Mesenchymal stem cell (in vitro differentiated cells and primary cell): ENCODE measurements around the gene IFNAR1.

Experiments used
- DNase-seq: peaks from one replicate; pipeline ENCODE4 v3.0.0-alpha.2; 2013
- H2AFZ ChIP-seq: one replicate; pipeline ENCODE4 v1.6.1; 2013; ENCODE audit warnings: low read depth, mild to moderate bottlenecking, control low read depth, inconsistent platforms, low read length, moderate library complexity
- H2AK5ac ChIP-seq: 2 replicates; pipeline ENCODE4 v1.6.1; 2013; ENCODE audit warnings: low read length, moderate library complexity, mild to moderate bottlenecking, inconsistent platforms; ENCODE audit not compliant: severe bottlenecking
- H2BK120ac ChIP-seq: one replicate; pipeline ENCODE4 v1.6.1; 2013; ENCODE audit warnings: low read depth, mild to moderate bottlenecking, inconsistent platforms, low read length, moderate library complexity
- H2BK12ac ChIP-seq, 2 experiments: one replicate each; pipeline ENCODE4 v1.6.1; 2013; ENCODE audit warnings: inconsistent platforms in 2 of 2, low read length in 2 of 2, mild to moderate bottlenecking in 2 of 2, moderate library complexity in 2 of 2, control low read depth in 1 of 2
- H2BK15ac ChIP-seq: one replicate; pipeline ENCODE4 v1.6.1; 2013; ENCODE audit warnings: mild to moderate bottlenecking, low read depth, inconsistent platforms; ENCODE audit not compliant: poor library complexity, severe bottlenecking
- H2BK5ac ChIP-seq: 2 replicates; pipeline ENCODE4 v1.6.1; 2013; ENCODE audit warnings: low read depth, mild to moderate bottlenecking, low read length, control low read depth, inconsistent platforms; ENCODE audit not compliant: poor library complexity, severe bottlenecking
- H3K14ac ChIP-seq, 2 experiments: one replicate each; pipeline ENCODE4 v1.6.1; 2013; ENCODE audit warnings: inconsistent platforms in 2 of 2, low read length in 2 of 2, control low read depth in 1 of 2, mild to moderate bottlenecking in 1 of 2, moderate library complexity in 1 of 2
- H3K18ac ChIP-seq, 2 experiments: one replicate each; pipeline ENCODE4 v1.6.1; 2013; ENCODE audit warnings: inconsistent platforms in 2 of 2, low read length in 2 of 2, control low read depth in 1 of 2, low read depth in 1 of 2, mild to moderate bottlenecking in 1 of 2
- H3K23ac ChIP-seq, 2 experiments: one replicate each; pipeline ENCODE4 v1.6.1; 2013; ENCODE audit warnings: inconsistent platforms in 2 of 2, low read length in 2 of 2, mild to moderate bottlenecking in 2 of 2, moderate library complexity in 2 of 2, control low read depth in 1 of 2
- H3K27ac ChIP-seq: 2 replicates; pipeline ENCODE4 v1.5.1; 2013; ENCODE audit warnings: mild to moderate bottlenecking, moderate library complexity, low read length, control low read depth, inconsistent platforms; ENCODE audit not compliant: poor library complexity, severe bottlenecking
- H3K27me3 ChIP-seq, 2 experiments: 2 replicates each; pipeline versions ENCODE4 v1.6.1 to v1.7.0; 2013; ENCODE audit warnings: low read length in 2 of 2, mild to moderate bottlenecking in 2 of 2, moderate library complexity in 2 of 2, control low read depth in 1 of 2, inconsistent platforms in 1 of 2; ENCODE audit not compliant: control insufficient read depth in 1 of 2, insufficient read depth in 1 of 2
- H3K36me3 ChIP-seq, 2 experiments: 2 replicates each; pipeline versions ENCODE4 v1.6.1 to v1.7.0; 2013; ENCODE audit warnings: low read length in 2 of 2, control low read depth in 1 of 2, inconsistent platforms in 1 of 2, low read depth in 1 of 2, mild to moderate bottlenecking in 1 of 2; ENCODE audit not compliant: insufficient read depth in 2 of 2, control insufficient read depth in 1 of 2
- H3K4ac ChIP-seq, 2 experiments: one replicate each; pipeline ENCODE4 v1.6.1; 2013; ENCODE audit warnings: inconsistent platforms in 2 of 2, low read length in 2 of 2, mild to moderate bottlenecking in 2 of 2, moderate library complexity in 2 of 2, control low read depth in 1 of 2, low read depth in 1 of 2
- H3K4me1 ChIP-seq: 2 replicates; pipeline ENCODE4 v1.6.1; 2013; ENCODE audit warnings: low read depth, low read length, control low read depth; ENCODE audit not compliant: control insufficient read depth, insufficient read depth
- H3K4me2 ChIP-seq: 2 replicates; pipeline ENCODE4 v1.6.1; 2013; ENCODE audit warnings: low read length, mild to moderate bottlenecking, inconsistent platforms; ENCODE audit not compliant: poor library complexity, severe bottlenecking
- H3K4me3 ChIP-seq, 2 experiments: 2 replicates each; pipeline versions ENCODE4 v1.5.1 to v1.7.0; 2013; ENCODE audit warnings: low read length in 2 of 2, mild to moderate bottlenecking in 2 of 2, control low read depth in 1 of 2, low read depth in 1 of 2; ENCODE audit not compliant: insufficient read depth in 1 of 2
- H3K79me1 ChIP-seq: replicated peaks from 2 replicates; pipeline ENCODE4 v1.6.1; 2013; ENCODE audit warnings: mild to moderate bottlenecking, control low read depth, low read length, inconsistent platforms; ENCODE audit not compliant: poor library complexity, severe bottlenecking
- H3K9ac ChIP-seq: 2 replicates; pipeline ENCODE4 v1.7.0; 2013; ENCODE audit warnings: mild to moderate bottlenecking, low read length, moderate library complexity
- H3K9me3 ChIP-seq: 2 replicates; pipeline ENCODE4 v1.7.0; 2013; ENCODE audit warnings: mild to moderate bottlenecking, low read length; ENCODE audit not compliant: control insufficient read depth
- H4K8ac ChIP-seq: one replicate; pipeline ENCODE4 v1.6.1; 2013; ENCODE audit warnings: inconsistent platforms, mild to moderate bottlenecking, low read length, moderate library complexity
- H4K91ac ChIP-seq: one replicate; pipeline ENCODE4 v1.6.1; 2013; ENCODE audit warnings: mild to moderate bottlenecking, low read length, inconsistent platforms
- WGBS: methylation state at CpG from one replicate; pipeline ENCODE4 v1.1.7; 2013; ENCODE audit warnings: mixed read lengths; 5-methylcytosine and 5-hydroxymethylcytosine counted together

The IFNAR1 gene

GRCh38 chr21:33364830-33365229 lies 40.1 kb downstream of the IFNAR1 start:
- no peak overlapping the region for H4K91ac ChIP-seq
- H3K9ac ChIP-seq: no peak overlapping the region
- DNase-seq: no peak
- H3K14ac ChIP-seq: no peak overlapping the region
- H2AK5ac ChIP-seq: no peak overlapping the region
- H3K36me3 ChIP-seq: no peaks in the 10 kb centered on the region
- no peaks in the 10 kb centered on the region for H3K79me1 ChIP-seq
- peaks cover 8% of the 10 kb centered on the region for H3K4me1 ChIP-seq
- peaks cover 31% of the 10 kb centered on the region for H3K9me3 ChIP-seq
- no peak overlapping the region for H3K4me3 ChIP-seq
- H3K4ac ChIP-seq: no peak overlapping the region
- H2BK120ac ChIP-seq: no peak overlapping the region
- no peak overlapping the region for H2BK5ac ChIP-seq
- no peak overlapping the region for H3K23ac ChIP-seq
- no peak overlapping the region for H2BK15ac ChIP-seq
- 94% methylated on average over 5 of the region's 5 CpGs for WGBS
- H3K27me3 ChIP-seq: no peaks in the 10 kb centered on the region
- no peak overlapping the region for H2BK12ac ChIP-seq
- no peak overlapping the region for H3K18ac ChIP-seq
- H3K27ac ChIP-seq: no peak overlapping the region
- H4K8ac ChIP-seq: no peak overlapping the region
- no peak overlapping the region for H3K4me2 ChIP-seq
- H2AFZ ChIP-seq: no peak overlapping the region

- no peaks in the 10 kb centered on the region for H3K79me1 ChIP-seq
Measured at GRCh38 chr21:33367309-33367973, 42.7 kb downstream of the IFNAR1 start.

GRCh38 chr21:33368124-33368523 lies 43.4 kb downstream of the IFNAR1 start:
- 68% methylated on average over 3 of the region's 4 CpGs for WGBS
- no peaks in the 10 kb centered on the region for H3K79me1 ChIP-seq
- H3K9ac ChIP-seq: no peak overlapping the region
- H4K8ac ChIP-seq: no peak overlapping the region
- H3K4ac ChIP-seq: no peak overlapping the region
- no peak overlapping the region for H3K18ac ChIP-seq
- H4K91ac ChIP-seq: no peak overlapping the region
- H3K27me3 ChIP-seq: no peaks in the 10 kb centered on the region
- H3K4me1 ChIP-seq: no peaks in the 10 kb centered on the region
- H2BK12ac ChIP-seq: no peak overlapping the region
- no peak overlapping the region for H3K4me3 ChIP-seq
- no peak for DNase-seq
- no peak overlapping the region for H3K4me2 ChIP-seq
- no peak overlapping the region for H2AFZ ChIP-seq
- no peaks in the 10 kb centered on the region for H3K36me3 ChIP-seq
- H3K14ac ChIP-seq: no peak overlapping the region
- no peak overlapping the region for H3K27ac ChIP-seq
- no peak overlapping the region for H3K23ac ChIP-seq
- no peak overlapping the region for H2AK5ac ChIP-seq
- peaks cover 40% of the 10 kb centered on the region for H3K9me3 ChIP-seq
- no peak overlapping the region for H2BK5ac ChIP-seq
- no peak overlapping the region for H2BK120ac ChIP-seq
- H2BK15ac ChIP-seq: no peak overlapping the region

More at GRCh38 chr21:33367309-33367973, 42.7 kb downstream of the IFNAR1 start:
- no peak overlapping the region for H2BK12ac ChIP-seq
- H2BK120ac ChIP-seq: no peak overlapping the region
- no peaks in the 10 kb centered on the region for H3K4me1 ChIP-seq
- H2AK5ac ChIP-seq: no peak overlapping the region
- H4K8ac ChIP-seq: no peak overlapping the region
- no peaks in the 10 kb centered on the region for H3K36me3 ChIP-seq
- H4K91ac ChIP-seq: no peak overlapping the region
- no peak overlapping the region for H3K23ac ChIP-seq
- H3K27ac ChIP-seq: no peak overlapping the region
- no peak overlapping the region for H3K14ac ChIP-seq
- no peak for DNase-seq
- peaks cover 40% of the 10 kb centered on the region for H3K9me3 ChIP-seq
- H2BK5ac ChIP-seq: no peak overlapping the region
- H3K4me3 ChIP-seq: peak overlapping the region in 1 of 2 experiments; percentile 16
- 90% methylated on average over 6 of the region's 7 CpGs for WGBS
- H2BK15ac ChIP-seq: no peak overlapping the region
- H3K4ac ChIP-seq: no peak overlapping the region
- H3K27me3 ChIP-seq: no peaks in the 10 kb centered on the region
- no peak overlapping the region for H3K4me2 ChIP-seq
- no peak overlapping the region for H3K18ac ChIP-seq
- H2AFZ ChIP-seq: no peak overlapping the region
- H3K9ac ChIP-seq: no peak overlapping the region

- H3K4ac ChIP-seq: no peak overlapping the region
- H3K9me3 ChIP-seq: peaks cover 40% of the 10 kb centered on the region
- H2BK5ac ChIP-seq: no peak overlapping the region
- DNase-seq: no peak
- no peak overlapping the region for H2BK120ac ChIP-seq
- H3K27ac ChIP-seq: no peak overlapping the region
- no peak overlapping the region for H2BK12ac ChIP-seq
- H3K36me3 ChIP-seq: no peaks in the 10 kb centered on the region
- no peaks in the 10 kb centered on the region for H3K4me1 ChIP-seq
- H2BK15ac ChIP-seq: no peak overlapping the region
- H3K4me3 ChIP-seq: no peak overlapping the region
- H4K91ac ChIP-seq: no peak overlapping the region
- H3K79me1 ChIP-seq: no peaks in the 10 kb centered on the region
- no peak overlapping the region for H4K8ac ChIP-seq
- no peak overlapping the region for H2AK5ac ChIP-seq
- H3K18ac ChIP-seq: no peak overlapping the region
- no peak overlapping the region for H2AFZ ChIP-seq
- no peak overlapping the region for H3K9ac ChIP-seq
- H3K27me3 ChIP-seq: no peaks in the 10 kb centered on the region
- H3K4me2 ChIP-seq: no peak overlapping the region
- H3K23ac ChIP-seq: no peak overlapping the region
- H3K14ac ChIP-seq: no peak overlapping the region
- 64% methylated on average over 1 of the region's 3 CpGs for WGBS
Measured at GRCh38 chr21:33368576-33368975, 43.8 kb downstream of the IFNAR1 start.
